Measurements from ENCODE around the gene COL6A5. TPM values are rescaled to one million over a fixed set of nuclear protein-coding genes. Genes with fewer than 3 reads are reported as not detected.

COL6A5 gene
- total RNA-seq, 1 experiment from 2014 or later, result 0.32 TPM

- no TSS peak for BruUV-seq (replicated peaks)
- no peak for DNase-seq (ENCODE audit: low spot score)
- no peak overlapping the region for H3K27ac ChIP-seq (ENCODE audit: low read depth, low read length, poor library complexity, severe bottlenecking)
- no peaks in the 10 kb centered on the region for H3K9me3 ChIP-seq (ENCODE audit: low read depth, low read length, poor library complexity, severe bottlenecking)
- no peaks in the 10 kb centered on the region for H3K36me3 ChIP-seq (ENCODE audit: insufficient read depth, low read length, poor library complexity, severe bottlenecking)
- POLR2A ChIA-PET (ENCODE audit: low non-redundant PET), result no interaction called here
- no peak for TF ChIP-seq CTCF (conservative IDR thresholded peaks at IDR 0.05; ENCODE audit: low read depth, low read length)
- TF ChIP-seq EZH2 (IDR thresholded peaks at IDR 0.05; ENCODE audit: borderline replicate concordance, low read depth, low read length, poor library complexity, severe bottlenecking), result no peak
- intact Hi-C loops (cut with micrococcal nuclease; ENCODE audit: unreplicated experiment), result no loop called here
- CTCF ChIA-PET, result no interaction called here
- peaks cover 36% of the 10 kb centered on the region for H3K27me3 ChIP-seq (replicated peaks; ENCODE audit: insufficient read depth, low read depth, low read length, poor library complexity)
- H3K4me1 ChIP-seq (ENCODE audit: insufficient read depth, low read length, poor library complexity, severe bottlenecking), result no peaks in the 10 kb centered on the region
- H3K4me3 ChIP-seq (ENCODE audit: low read depth, low read length, poor library complexity, severe bottlenecking), result no peak overlapping the region
Observed at GRCh38 chr3:130506031-130506430, 160.6 kb downstream of the COL6A5 start.

- no TSS peak for BruUV-seq (replicated peaks)
- no peak for DNase-seq (ENCODE audit: low spot score)
Observed at GRCh38 chr3:130507746-130508145, 162.3 kb downstream of the COL6A5 start.

GRCh38 chr3:130509008-130509407, 163.5 kb downstream of the COL6A5 start:
- TF ChIP-seq EZH2 (IDR thresholded peaks at IDR 0.05; ENCODE audit: borderline replicate concordance, low read depth, low read length, poor library complexity, severe bottlenecking) (no peak), CTCF (conservative IDR thresholded peaks at IDR 0.05; ENCODE audit: low read depth, low read length) (no peak)
- Histone ChIP-seq H3K9me3 (ENCODE audit: low read depth, low read length, poor library complexity, severe bottlenecking) (no peaks in the 10 kb centered on the region), H3K27ac (ENCODE audit: low read depth, low read length, poor library complexity, severe bottlenecking) (no peak overlapping the region), H3K4me1 (ENCODE audit: insufficient read depth, low read length, poor library complexity, severe bottlenecking) (no peaks in the 10 kb centered on the region), H3K36me3 (ENCODE audit: insufficient read depth, low read length, poor library complexity, severe bottlenecking) (no peaks in the 10 kb centered on the region), H3K4me3 (ENCODE audit: low read depth, low read length, poor library complexity, severe bottlenecking) (no peak overlapping the region), H3K27me3 (replicated peaks; ENCODE audit: insufficient read depth, low read depth, low read length, poor library complexity) (peaks cover 36% of the 10 kb centered on the region)
- BruUV-seq (replicated peaks), result no TSS peak
- intact Hi-C loops (cut with micrococcal nuclease; ENCODE audit: unreplicated experiment), result no loop called here
- CTCF ChIA-PET, result no interaction called here
- POLR2A ChIA-PET (ENCODE audit: low non-redundant PET), result no interaction called here
- DNase-seq (ENCODE audit: low spot score), result no peak

More at GRCh38 chr3:130507746-130508145, 162.3 kb downstream of the COL6A5 start:
- ChIA-PET POLR2A (ENCODE audit: low non-redundant PET) (interaction anchor here (0.7 kb wide), 1 partner anchor 830 kb away, joined by 6 read pairs; no protein-coding TSS in a partner anchor), CTCF (no interaction called here)
- Histone ChIP-seq H3K27me3 (replicated peaks; ENCODE audit: insufficient read depth, low read depth, low read length, poor library complexity) (peaks cover 31% of the 10 kb centered on the region), H3K36me3 (ENCODE audit: insufficient read depth, low read length, poor library complexity, severe bottlenecking) (no peaks in the 10 kb centered on the region), H3K27ac (ENCODE audit: low read depth, low read length, poor library complexity, severe bottlenecking) (no peak overlapping the region), H3K4me3 (ENCODE audit: low read depth, low read length, poor library complexity, severe bottlenecking) (no peak overlapping the region), H3K9me3 (ENCODE audit: low read depth, low read length, poor library complexity, severe bottlenecking) (no peaks in the 10 kb centered on the region), H3K4me1 (ENCODE audit: insufficient read depth, low read length, poor library complexity, severe bottlenecking) (no peaks in the 10 kb centered on the region)
- intact Hi-C loops (cut with micrococcal nuclease; ENCODE audit: unreplicated experiment), result no loop called here
- TF ChIP-seq CTCF (conservative IDR thresholded peaks at IDR 0.05; ENCODE audit: low read depth, low read length) (no peak), EZH2 (IDR thresholded peaks at IDR 0.05; ENCODE audit: borderline replicate concordance, low read depth, low read length, poor library complexity, severe bottlenecking) (no peak)

Data from A673 (cell line).